ENCODE measurements around the gene DGKB.

DGKB gene

DNA sequence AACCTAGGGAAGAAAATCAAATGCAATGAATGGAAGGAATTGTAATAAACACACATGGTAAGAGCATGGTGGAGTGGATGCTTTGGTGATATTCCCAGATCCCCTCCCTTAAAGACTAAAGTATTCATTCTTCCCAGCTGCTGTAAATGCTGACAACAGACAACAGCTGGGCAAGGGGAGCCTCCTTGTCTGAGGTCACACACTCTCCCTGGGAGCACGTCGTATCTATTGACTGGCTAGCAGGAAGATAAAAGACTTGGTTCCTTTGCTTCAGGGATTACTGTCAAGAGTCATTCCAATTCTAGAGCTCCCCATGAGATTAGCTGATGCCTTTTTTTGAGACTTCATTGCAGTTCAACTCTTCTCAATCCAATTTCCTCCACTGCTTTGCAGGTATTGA lies 469.6 kb downstream of the DGKB start:
- DNase-seq, result no peak

DNA sequence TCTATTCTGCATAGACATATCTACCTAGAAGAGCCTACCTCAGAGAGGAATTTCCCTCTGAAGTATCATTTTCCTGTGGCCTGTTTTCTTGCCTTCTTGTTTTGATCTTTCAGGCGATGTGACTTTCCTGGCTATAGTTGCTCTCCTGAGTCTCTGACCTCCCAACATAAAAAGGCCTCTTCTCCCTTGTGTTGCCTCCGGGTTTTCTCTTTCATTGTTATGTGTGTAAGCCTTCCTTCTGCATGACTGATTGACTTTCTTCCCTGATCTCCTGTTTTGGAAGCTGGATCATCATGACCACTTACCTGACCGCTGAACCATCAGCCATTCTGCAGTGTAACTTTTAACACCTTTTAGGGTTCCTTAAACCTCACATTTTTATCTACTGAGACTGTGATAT lies 471.6 kb downstream of the DGKB start:
- no peak for DNase-seq

DNA sequence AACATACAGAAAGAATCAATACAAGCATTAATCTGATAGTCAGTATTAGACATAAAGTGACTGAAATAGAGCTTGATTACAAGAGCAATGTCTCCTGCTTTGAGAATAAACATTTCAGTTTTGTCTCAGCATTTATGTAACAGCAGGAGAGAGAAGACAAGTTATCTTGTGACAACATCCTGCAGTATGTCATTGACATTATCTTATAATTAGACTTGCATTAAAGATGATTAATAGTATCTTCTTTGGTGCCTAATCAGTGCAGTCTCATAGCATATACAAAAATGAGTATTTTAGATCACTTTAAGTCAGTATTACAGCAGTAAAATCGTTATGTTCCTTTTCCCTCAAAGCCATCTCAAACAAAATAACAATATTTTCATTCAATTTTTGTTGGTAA lies 477.0 kb downstream of the DGKB start:
- no peak for DNase-seq

DNA sequence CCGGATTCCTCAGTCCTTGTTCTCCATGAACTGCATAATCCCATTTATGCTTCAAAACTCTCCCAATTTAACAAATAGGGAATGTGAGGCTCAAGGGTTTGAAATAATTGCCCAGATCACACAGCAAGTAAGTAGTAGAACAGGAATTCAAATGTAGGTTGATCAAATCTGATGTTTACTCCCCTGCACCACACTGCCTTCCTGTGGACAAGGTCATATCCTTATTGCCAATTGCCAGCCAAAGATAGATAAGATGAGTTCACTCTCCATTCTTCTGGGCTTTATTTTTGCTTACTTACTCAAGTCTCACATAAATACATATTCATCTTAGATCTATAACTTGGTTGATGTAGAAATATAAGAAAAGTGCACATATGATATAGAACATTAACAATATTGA lies 477.9 kb downstream of the DGKB start:
- no peak for DNase-seq

DNA sequence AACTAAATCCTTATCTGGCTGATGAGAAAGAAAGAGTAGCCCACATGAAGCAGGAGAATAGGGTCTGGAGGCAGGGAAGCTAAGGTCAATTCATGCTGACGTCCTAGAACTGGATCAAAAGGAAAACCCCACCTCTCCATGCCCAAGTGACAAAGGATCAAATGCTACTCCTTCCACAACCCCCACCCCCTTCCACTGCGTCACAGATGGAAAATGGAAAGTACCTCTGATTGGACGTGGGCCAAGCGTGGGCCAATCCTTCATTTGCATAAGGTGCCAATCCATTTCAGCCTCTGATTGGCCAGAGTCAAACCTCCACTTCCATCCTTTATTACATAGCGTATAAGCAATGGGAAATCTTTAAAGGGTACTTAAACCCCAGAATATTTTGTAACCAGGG lies 481.8 kb downstream of the DGKB start:
- no peak for DNase-seq

DNA sequence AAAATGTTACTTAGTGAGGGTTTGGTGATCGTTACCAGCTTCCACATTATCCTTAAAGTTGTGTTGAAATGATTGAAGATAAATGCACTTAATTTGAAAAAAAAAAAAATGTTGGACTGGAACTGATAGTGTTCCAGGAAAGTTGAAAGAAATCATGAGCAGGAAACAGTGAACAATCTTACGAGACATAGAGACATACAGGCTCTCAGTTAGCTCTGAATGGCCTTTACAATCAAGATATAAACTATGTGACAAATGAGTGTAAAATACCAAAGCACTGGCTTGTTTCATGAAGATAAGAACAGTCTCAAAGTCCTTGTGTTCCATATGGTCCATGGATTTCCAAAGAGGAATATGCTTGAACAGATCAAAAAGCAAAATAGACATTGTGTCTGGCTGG lies 483.0 kb downstream of the DGKB start:
- no peak for DNase-seq

DNA sequence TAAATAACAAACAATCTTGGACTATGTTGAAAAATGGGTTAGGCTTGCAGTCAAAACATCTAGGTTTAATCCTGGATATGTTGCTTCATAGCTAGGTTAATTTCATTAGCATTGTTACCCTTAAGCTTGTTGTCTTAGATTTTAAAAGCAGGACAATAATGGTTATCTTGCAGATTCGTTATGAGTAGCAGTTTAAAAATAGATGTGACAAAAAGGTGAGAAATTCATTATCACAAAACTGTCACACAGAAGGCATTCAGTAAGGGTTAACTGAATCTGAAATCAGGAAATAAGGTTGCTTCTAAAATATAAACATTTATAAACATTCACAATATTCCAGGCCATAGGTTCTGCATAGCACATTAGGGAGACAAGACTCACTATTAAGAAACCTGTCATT lies 483.9 kb downstream of the DGKB start:
- DNase-seq, result no peak

DNA sequence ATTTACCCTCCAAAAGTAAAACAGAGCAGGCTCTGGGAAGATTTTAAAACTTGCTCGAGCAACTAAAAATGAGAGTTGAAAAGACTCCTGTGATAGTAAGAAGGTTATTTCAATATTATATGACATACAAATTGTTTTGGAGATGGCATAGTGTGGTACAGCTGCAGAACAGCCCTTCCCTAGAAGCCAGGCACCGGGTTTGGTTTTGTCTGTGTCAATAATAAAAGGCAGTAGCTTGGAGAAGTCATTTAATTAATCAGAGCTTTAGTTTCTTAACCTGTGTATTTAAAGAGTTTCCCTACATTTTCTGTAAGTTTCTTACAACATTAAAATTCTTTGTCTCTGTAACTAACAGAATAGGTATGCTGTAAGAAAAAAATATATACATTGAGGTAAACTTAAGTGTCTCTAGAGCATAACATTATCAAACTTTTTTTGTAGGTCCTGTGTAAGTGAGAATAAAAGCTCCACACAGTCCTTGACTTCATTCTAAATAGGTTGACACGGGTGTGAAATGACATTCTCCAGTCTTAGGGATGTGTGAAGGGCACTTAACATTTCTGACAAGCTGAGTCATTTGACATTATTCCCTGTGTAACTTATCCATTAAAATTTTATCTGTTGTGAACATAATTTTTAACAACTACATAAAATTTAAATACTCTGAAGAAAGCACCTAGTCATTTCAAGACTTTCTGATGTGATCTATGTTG lies 488.1 kb downstream of the DGKB start:
- DNase-seq, result no peak

DNA sequence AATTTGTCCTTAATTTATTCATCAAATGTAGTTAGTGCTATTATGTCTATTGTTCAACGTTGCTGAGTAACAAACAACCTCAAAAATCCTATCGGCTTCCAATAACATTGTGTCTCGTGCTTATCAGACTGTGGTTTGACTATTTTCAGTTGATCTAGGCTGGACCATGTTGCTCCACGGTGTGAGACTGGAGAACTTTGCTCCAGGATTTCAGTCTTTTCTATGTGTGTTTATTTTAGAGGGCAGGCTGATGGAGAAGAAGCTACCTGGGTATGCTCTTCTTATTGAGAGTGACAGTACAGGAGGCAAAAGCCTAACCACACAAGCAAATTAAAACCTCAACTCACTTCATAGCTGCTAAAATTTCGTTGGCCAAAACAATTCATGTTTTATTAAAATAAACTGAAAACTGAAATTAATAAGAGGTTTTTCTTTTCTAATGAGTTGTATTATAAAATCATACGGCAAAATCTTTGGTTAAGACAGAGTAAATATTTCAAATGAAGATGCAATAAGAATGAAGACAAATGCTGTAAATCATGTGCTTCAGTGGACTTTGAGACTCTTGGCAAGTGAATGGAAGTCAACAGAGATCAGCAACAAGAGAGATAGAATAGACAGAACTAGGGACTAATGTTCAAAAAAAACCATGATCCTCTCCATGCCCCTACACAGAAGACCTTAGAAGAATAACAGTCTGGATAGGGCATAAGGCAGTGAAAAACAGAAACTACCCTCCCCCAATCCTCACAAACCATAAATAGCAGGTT lies 495.1 kb downstream of the DGKB start:
- DNase-seq, result no peak

DNA sequence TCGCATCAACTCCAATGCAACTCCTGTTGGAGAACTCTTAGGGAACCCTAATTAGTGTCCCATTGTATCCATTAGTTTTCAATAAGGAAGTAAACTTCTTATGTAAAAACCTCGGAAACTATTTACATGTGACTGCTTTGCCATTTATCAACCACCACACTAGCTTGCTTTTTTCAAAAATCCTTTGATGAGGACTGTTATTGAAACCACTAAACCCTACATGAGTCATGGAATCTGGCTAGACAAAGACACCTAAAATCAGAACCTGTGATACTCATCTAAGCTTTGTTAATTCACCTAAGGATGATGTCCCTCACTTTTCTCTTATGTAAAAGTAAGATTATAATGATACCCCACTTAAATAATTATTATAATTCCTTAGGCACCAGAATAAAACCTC lies 499.0 kb downstream of the DGKB start:
- DNase-seq, result no peak

DNA sequence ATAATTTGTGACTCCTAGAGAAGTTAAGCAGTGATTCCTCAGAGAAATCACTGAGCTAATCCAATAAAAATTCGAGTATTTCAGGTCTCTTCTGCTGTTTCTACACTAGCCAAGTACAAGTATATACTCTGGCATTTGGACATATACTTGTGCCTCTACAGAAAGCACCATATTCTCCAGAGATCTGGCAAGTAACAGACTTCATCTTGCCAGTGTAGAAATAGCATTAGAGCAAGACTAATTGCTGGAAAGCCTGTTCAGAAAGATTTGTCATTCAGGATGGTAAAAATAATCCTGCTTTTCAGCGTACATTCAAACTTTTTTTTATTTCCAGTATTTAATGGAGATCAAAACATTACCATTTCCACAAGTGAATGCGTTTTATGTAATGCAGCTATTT lies 502.3 kb downstream of the DGKB start:
- DNase-seq, result no peak

DNA sequence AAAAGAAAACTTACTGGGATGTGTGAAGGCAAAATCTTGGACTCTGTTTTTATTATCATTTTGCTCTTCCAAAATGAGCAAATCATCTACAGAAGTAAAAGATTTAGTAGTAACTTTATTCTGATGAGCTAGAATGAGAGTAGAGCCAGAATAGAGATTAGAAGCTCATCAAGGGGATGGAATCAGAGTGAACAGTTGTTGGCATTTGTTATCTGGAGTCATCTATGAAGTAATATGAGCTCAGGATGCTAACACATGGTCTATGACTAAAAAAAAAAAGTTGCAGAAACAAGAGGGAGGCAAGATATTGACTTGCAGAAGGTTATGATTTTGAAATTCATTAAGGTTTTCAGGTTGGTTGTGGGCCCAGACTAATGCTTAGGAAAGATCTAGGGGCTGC lies 504.0 kb downstream of the DGKB start:
- DNase-seq, result no peak

DNA sequence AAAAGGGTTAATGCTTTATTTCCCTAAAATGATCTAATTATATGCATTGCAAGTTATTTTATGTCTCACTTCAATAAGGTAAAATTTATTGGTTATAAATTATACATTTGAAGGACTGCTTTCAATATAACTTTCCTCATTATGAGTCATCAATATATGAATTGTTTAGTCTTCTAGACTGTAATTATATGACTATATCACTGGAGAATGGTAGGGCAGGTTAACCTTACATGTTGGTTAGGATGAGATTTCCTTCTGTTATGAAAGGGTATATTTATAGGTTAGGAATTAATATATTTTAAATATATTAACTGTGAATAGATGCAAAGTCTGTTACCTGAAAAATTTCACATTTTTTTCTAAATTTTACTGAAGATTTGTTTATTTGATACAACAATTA lies 506.7 kb downstream of the DGKB start:
- DNase-seq, result no peak

DNA sequence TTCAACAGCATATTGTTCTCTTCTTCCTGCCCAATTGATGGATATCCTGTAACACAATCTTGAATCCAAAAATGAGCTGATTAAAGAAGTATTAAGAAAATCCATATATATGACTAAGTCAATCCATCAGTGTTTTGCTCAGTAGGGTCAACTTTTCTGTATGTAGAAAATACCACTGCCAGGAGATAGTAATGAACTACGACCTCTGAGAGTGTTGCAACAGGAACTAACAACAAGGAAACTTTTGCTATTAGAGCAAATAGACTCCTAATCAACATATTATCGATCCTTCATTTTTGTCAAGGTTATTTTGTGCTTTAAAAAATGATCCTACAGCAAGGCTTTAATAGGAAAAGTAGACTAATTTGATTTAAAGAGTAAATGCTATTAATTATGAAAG lies 507.8 kb downstream of the DGKB start:
- DNase-seq, result no peak

DNA sequence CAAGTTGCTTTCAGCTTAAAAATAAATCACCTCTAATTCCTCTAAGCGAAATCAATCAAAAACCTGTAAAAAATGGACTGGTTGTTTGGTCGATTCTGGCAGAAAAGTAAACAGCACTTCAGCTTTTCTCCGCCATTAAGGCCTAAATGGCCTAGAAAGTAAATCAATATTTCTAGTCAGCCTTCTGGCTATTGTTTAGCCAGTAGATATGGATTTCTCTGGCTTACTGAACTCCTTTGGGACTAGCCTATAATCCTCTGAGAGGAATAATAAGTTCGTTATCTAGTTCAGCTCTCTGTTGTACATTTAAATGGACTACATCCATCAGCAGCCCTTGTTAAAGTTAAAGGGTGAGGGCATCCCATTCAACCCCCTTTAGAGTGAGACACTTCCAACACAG lies 513.0 kb downstream of the DGKB start:
- DNase-seq, result no peak

DNA sequence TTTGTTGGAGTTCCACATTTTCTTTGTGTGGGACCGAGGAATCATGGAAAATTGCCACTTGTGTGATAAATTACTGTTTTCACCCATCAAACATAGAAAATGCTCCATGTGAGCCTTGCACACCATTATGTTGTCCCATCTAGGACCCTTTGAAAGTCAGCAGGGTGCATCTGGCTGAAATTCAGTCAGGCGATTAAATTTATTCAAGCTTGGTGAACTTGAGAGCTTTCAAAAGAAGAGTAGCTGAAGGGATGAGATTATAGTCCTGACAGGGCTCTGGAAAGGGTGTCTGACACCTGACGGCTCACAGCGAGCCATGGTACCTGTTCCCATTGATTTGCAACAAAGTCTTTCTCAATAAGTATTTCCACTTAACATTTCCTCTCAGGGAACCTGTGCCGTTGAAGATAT lies 513.4 kb downstream of the DGKB start:
- DNase-seq, result no peak

DNA sequence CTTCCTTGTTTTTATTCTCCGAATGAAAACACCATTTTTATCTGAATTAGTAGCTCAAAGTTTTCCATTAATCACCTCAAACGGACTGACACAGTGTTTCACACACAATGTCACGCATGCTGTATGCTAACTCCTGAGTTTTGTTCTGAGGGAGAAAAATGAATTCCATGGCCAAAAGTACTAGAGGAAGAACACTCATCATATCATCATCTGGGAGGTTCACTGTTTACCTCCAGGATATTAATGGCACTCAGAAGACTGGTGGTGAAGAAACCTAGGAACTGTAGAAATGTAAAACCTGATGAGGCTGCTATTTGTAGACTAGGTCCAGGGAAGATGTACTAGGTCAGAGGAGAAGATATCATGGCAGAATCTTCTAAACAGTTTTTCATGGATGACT lies 517.5 kb downstream of the DGKB start:
- DNase-seq, result no peak

DNA sequence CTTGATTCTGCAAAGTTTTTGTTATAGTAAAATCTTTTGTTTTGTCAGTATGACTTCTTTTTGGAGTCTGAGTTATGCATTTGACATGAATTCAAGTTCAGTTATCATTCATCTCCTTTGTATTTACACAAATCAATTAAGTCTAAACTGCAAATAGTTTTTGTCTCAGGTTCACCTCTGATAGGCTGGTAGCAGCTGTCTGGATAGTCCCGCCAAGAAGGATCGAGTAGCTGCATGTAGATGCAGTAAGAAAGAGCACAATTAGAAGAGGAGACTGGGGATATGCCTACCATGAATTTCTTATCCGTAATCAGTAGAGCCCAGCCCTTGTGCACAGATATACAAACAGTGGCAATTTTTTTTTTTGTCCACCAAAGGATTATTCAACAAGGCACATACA lies 520.6 kb downstream of the DGKB start:
- no peak for DNase-seq

DNA sequence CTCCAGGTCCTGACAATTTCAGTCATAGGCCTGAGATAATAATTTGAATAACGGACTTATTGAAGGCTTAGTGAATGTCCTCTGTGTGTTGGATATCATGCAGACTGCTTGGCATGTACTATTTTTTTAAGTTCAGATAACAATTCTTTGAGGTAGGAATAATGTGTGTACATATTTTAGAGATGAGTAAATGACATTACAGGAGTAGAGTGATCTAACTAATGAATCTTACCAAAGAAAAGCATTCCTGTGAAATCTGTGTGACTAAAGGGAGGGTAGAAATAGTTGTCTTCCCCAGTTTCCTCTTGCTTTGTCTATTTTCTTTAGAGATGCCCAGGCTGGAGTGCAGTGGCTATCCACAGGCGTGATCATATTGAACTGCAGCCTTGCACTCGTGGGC lies 521.2 kb downstream of the DGKB start:
- DNase-seq, result no peak

DNA sequence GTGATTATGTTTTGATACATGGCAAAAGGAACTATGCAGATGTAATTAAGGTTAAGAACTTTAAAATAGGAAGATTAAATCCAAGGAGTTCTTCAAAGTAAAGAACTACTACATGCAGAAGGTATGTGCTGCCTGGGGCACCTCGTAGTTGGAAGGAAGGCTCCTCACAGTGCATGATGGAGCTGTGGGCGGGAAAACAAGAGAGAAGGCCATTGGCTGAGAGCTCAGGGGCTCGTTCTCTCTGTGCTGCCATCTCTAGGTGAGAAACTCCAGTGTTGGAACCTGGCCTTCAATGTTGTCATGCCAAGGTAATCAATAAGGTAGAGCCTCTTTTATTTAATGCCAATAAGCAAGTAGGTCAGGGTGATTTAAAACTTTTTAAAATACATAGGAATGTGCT lies 521.7 kb downstream of the DGKB start:
- no peak for DNase-seq

DNA sequence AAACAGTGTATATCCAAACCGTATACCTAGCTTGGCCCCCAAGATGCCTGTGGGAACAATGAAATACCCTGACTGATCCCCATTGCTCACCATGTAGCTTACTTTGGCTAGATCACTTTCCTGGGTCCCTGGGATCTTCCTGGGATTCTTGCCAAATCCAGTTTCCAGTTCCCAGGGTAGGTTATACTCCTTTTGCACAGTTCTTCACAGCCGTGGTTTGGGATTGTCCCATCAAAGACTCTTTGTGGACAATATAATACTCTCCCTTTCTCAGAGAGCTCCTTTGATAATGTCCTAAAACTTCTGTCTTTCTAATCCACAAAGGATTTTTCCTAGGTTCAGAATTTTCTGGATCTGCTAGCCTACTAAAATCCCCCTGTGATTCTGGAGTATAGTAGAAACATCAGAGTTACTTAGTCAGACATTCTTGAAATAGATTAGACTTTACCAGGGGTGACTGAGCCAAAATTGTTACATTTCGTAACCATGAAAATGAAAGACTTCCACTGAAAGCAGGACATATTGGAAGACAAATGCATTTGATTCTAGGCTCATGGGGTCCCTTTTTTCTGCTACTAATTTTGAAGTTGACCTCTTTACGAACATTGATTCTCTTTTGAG lies 524.8 kb downstream of the DGKB start:
- DNase-seq, result no peak

DNA sequence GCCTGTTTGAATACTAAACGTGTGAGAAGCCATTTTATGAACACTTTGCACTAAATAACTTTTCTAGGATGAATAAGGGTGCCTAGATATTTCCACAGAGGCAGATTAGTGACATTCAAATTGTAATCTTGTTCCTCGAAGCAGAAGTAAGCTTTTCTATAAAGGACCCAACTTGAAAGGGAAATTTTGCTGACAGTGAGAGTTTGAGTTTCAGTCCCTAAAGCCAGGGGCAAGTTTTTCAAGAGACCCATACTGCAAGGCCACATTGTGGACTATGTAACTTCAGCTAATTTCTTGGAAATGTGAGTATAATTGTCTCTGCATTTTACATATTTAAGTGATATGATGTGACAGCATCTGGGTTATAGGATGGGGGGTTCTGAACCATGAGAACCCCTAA lies 525.8 kb downstream of the DGKB start:
- no peak for DNase-seq

DNA sequence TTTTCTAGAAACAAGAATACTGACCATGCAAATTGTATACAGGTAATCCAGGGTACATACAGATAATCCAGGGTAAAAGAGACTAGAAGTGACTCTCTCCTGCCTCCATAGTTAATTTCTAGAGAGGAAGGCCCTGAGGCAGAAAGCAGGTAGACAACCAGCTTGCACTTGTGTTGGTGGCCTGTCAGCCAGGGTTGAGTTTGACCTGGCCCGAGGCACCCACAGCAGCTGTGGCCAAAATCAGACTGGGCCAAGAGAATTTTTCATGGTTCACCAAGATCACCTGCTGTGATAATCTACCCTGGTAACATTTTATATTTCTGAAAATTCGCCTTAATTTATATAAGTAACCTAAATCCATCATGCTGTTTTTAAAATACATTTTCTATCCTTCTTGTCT lies 526.6 kb downstream of the DGKB start:
- DNase-seq, result no peak

DNA sequence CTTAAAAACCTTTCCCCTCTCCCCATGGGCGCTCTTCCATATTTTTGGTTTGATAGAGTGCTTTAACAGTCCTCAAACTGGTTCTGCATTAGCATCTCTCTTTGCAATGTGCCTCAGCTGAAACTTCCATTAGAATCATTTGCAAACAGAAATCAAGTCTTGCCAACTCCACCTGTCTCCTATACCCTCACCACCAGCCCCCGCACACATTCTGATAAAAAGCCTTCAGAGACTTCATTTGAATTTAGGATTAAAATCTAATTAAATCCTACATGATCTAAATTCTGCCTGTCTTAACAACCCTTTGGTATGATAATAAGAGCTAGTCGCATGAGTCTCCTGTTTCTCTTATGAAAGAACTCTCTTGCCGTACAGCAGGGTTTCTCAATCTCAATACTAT lies 528.2 kb downstream of the DGKB start:
- DNase-seq, result no peak

DNA sequence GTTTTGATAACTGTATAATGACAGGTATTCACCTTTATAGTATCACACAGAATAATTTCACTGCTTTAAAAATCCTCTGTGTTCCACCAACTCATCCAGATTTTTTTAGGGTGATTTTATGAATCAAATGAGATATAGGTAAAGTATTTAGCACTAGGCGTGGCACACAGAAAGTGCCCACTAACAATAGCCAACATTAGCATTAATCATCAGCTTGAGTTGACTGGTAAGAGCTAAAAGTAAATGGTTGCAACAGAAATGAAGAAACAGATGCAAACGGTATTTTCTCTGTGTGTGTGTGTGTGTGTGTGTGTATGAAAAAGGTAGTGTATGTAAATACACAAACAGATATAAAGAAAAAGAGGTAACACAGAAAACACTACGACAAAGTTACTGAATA lies 534.3 kb downstream of the DGKB start:
- DNase-seq, result no peak

Data from inflammatory macrophage treated with lipopolysaccharide for 1 hour (primary cell).